OCI-LY7 (cell line): ENCODE results near the gene ADAMTSL2. TPM values are rescaled to one million over a fixed set of nuclear protein-coding genes. Genes with fewer than 3 reads are reported as not detected.

Source experiments
- BruUV-seq: library from RNA; stranded (reverse); fragments of 400-500 nt; replicated peaks from 2 replicates; lab custom pipeline; 2021; lab: Mats Ljungman, UMichigan
- CTCF ChIA-PET: fragments of 300-600 bp; sonication (Branson Sonifier 250); formaldehyde crosslinking; loops from one replicate; lab custom pipeline; 2022; ENCODE audit warnings: antibody characterized with exemption; ENCODE audit not compliant: unreplicated experiment; lab: Charles Lee
- POLR2A ChIA-PET: fragments of 300-600 bp; sonication (Branson Sonifier 250); formaldehyde crosslinking; loops from one replicate; lab custom pipeline; 2022; ENCODE audit warnings: antibody characterized with exemption; lab: Charles Lee
- DNase-seq: peaks from one replicate; pipeline ENCODE4 v3.0.0-alpha.2; 2015; ENCODE audit warnings: low spot score
- H2AFZ ChIP-seq: fragments of 200-600 bp; sonication (generic), shearing (Covaris generic); 2 replicates; pipeline ENCODE4 v1.6.1; 2014; ENCODE audit warnings: mild to moderate bottlenecking, antibody characterized with exemption, low read length, moderate library complexity
- H3K27ac ChIP-seq: fragments of 200-600 bp; sonication (generic); 2 replicates; pipeline ENCODE4 v1.5.1; 2014; ENCODE audit warnings: mixed run types, low read depth, mild to moderate bottlenecking, moderate library complexity, low read length, inconsistent platforms; ENCODE audit not compliant: poor library complexity, severe bottlenecking
- H3K36me3 ChIP-seq: fragments of 200-600 bp; sonication (generic); 2 replicates; pipeline ENCODE4 v1.6.1; 2014; ENCODE audit warnings: mild to moderate bottlenecking, antibody characterized with exemption, low read length, moderate library complexity, mixed read lengths; ENCODE audit not compliant: insufficient read depth
- H3K4me1 ChIP-seq: fragments of 200-600 bp; sonication (generic); 2 replicates; pipeline ENCODE4 v1.5.1; 2014; ENCODE audit warnings: mild to moderate bottlenecking, low read length; ENCODE audit not compliant: insufficient read depth, poor library complexity, severe bottlenecking
- H3K4me2 ChIP-seq: fragments of 200-600 bp; sonication (generic); 2 replicates; pipeline ENCODE4 v1.6.1; 2014; ENCODE audit warnings: mild to moderate bottlenecking, low read length
- H3K4me3 ChIP-seq: fragments of 200-600 bp; sonication (generic); 2 replicates; pipeline ENCODE4 v1.5.1; 2014; ENCODE audit warnings: mild to moderate bottlenecking, low read depth, low read length; ENCODE audit not compliant: poor library complexity, severe bottlenecking
- H3K79me2 ChIP-seq: fragments of 200-600 bp; sonication (generic); 2 replicates; pipeline ENCODE4 v1.6.1; 2016; ENCODE audit warnings: low read depth, mild to moderate bottlenecking, low read length, moderate library complexity, mixed read lengths; ENCODE audit not compliant: insufficient read depth
- H3K9me2 ChIP-seq: fragments of 200-600 bp; sonication (generic); 2 replicates; pipeline ENCODE4 v1.6.1; 2016; ENCODE audit warnings: mild to moderate bottlenecking, low read length, mixed read lengths; ENCODE audit not compliant: insufficient read depth
- H3K9me3 ChIP-seq: fragments of 200-600 bp; sonication (generic); 2 replicates; pipeline ENCODE4 v1.6.1; 2014; ENCODE audit warnings: mild to moderate bottlenecking, mixed run types, low read length, mixed read lengths
- H4K20me1 ChIP-seq: fragments of 200-600 bp; sonication (generic); 2 replicates; pipeline ENCODE4 v1.6.1; 2014; ENCODE audit warnings: mild to moderate bottlenecking, antibody characterized with exemption, low read length, moderate library complexity, mixed read lengths; ENCODE audit not compliant: insufficient read depth
- CTCF ChIP-seq: fragments of 200-600 bp; sonication (generic); conservative IDR thresholded peaks from 2 replicates; pipeline ENCODE4 v1.5.1; 2014; ENCODE audit warnings: mild to moderate bottlenecking, antibody characterized with exemption, low read length, moderate library complexity, mixed read lengths
- EZH2phosphoT487 ChIP-seq: fragments of 200-600 bp; sonication (generic); IDR thresholded peaks from 2 replicates; pipeline ENCODE4 v1.6.1; 2018; ENCODE audit warnings: low read depth, borderline replicate concordance, mild to moderate bottlenecking, mixed run types, antibody characterized with exemption, low read length, moderate library complexity, mixed read lengths
- intact Hi-C: fragments of 100-400 bp; cut with micrococcal nuclease; formaldehyde crosslinking; loops from one replicate; pipeline ENCODE4 v1.10.0; 2022; ENCODE audit not compliant: unreplicated experiment
- total RNA-seq, 2 experiments: library from RNA; depleted of rRNA in 1 of 2; stranded (reverse); fragments of >200 nt in 1 of 2; shearing (Covaris generic) in 1 of 2; gene quantifications; 2 replicates each; pipeline ENCODE4 v1.2.3, GENCODE V29; 2014 to 2022

ADAMTSL2 gene
- total RNA-seq, 2 experiments from 2014 or later, result 0.88 TPM; not detected in 1

- BruUV-seq, result no TSS peak
- Histone ChIP-seq H3K79me2 (no peaks in the 10 kb centered on the region), H3K27ac (peak overlapping the region; percentile 94), H3K36me3 (no peaks in the 10 kb centered on the region), H3K4me3 (no peak overlapping the region), H3K4me1 (peaks cover 97% of the 10 kb centered on the region), H2AFZ (no peak overlapping the region), H3K4me2 (0 out of 2 replicates have a peak overlapping the region, but pooled peaks have one; percentile 73), H4K20me1 (no peaks in the 10 kb centered on the region), H3K9me2 (no peaks in the 10 kb centered on the region), H3K9me3 (no peaks in the 10 kb centered on the region)
- DNase-seq, result no peak
- ChIA-PET POLR2A (interaction anchor here (1.3 kb wide), 1 partner anchor 439 kb away, joined by 3 read pairs; no protein-coding TSS in a partner anchor), CTCF (no interaction called here)
- TF ChIP-seq EZH2phosphoT487 (no peak), CTCF (no peak)
- intact Hi-C loops, result no loop called here
Observed at GRCh38 chr9:133582501-133583045, 48.1 kb downstream of the ADAMTSL2 start.

GRCh38 chr9:133583111-133583510 lies 48.6 kb downstream of the ADAMTSL2 start:
- Histone ChIP-seq H3K4me2 (peak overlapping the region; percentile 73; the same call in 1 of the 2 replicates), H3K79me2 (no peaks in the 10 kb centered on the region), H4K20me1 (no peaks in the 10 kb centered on the region), H3K36me3 (no peaks in the 10 kb centered on the region), H3K9me2 (no peaks in the 10 kb centered on the region), H3K27ac (peak overlapping the region; percentile 94), H3K9me3 (no peaks in the 10 kb centered on the region), H2AFZ (no peak overlapping the region), H3K4me1 (peaks cover 92% of the 10 kb centered on the region), H3K4me3 (no peak overlapping the region)
- no TSS peak for BruUV-seq
- CTCF ChIA-PET, result no interaction called here
- POLR2A ChIA-PET, result interaction anchor here (0.9 kb wide), 1 partner anchor 31 kb away, joined by 3 read pairs; no protein-coding TSS in a partner anchor
- intact Hi-C loops, result no loop called here
- DNase-seq, result no peak
- TF ChIP-seq CTCF (no peak), EZH2phosphoT487 (no peak)

GRCh38 chr9:133583586-133583985 lies 49.1 kb downstream of the ADAMTSL2 start:
- peak overlapping the region; percentile 73 for H3K4me2 ChIP-seq
- no peak overlapping the region for H2AFZ ChIP-seq
- H3K4me1 ChIP-seq, result peaks cover 87% of the 10 kb centered on the region
- H3K36me3 ChIP-seq, result no peaks in the 10 kb centered on the region
- no peaks in the 10 kb centered on the region for H4K20me1 ChIP-seq
- no peaks in the 10 kb centered on the region for H3K79me2 ChIP-seq
- no TSS peak for BruUV-seq
- H3K9me2 ChIP-seq, result no peaks in the 10 kb centered on the region
- POLR2A ChIA-PET, result interaction anchor here (0.9 kb wide), 1 partner anchor 30 kb away, joined by 3 read pairs; no protein-coding TSS in a partner anchor
- TF ChIP-seq EZH2phosphoT487 (no peak), CTCF (no peak)
- H3K27ac ChIP-seq, result peak overlapping the region; percentile 94
- no peak overlapping the region for H3K4me3 ChIP-seq
- no peak for DNase-seq
- peaks cover 4% of the 10 kb centered on the region; the same call in 1 of the 2 replicates for H3K9me3 ChIP-seq
- CTCF ChIA-PET, result no interaction called here
- intact Hi-C loops, result no loop called here
